Body of pancreas (tissue), 4 donors: ENCODE measurements around the gene TRIM44. TPM values are rescaled to one million over a fixed set of nuclear protein-coding genes. Genes with fewer than 3 reads are reported as not detected.
"Not testable (repeated sequence)": the region's sequence is repeated elsewhere in the genome, so short reads cannot be mapped to it uniquely, and the experiment has no call there.

Experiments
- ATAC-seq: fragments of 150-250 bp; one replicate; pipeline ENCODE4 v1.9.1; 2016
- DNase-seq, 4 donors: peaks; one replicate each; pipeline ENCODE4 v3.0.0-alpha.2; 2019
- H3K27ac ChIP-seq, 4 donors: fragments of 200-600 bp; sonication (generic); 1 replicate in 3 of 4; 2 replicates in 1 of 4; pipeline versions ENCODE4 v1.5.1 to v1.6.1; 2016 to 2019; ENCODE audit warnings: mild to moderate bottlenecking in 1 of 4, mixed read lengths in 1 of 4, moderate library complexity in 1 of 4
- H3K27me3 ChIP-seq, 2 donors: fragments of 200-600 bp; sonication (generic); one replicate each; pipeline ENCODE4 v1.6.0; 2016; ENCODE audit warnings: mild to moderate bottlenecking in 1 of 2
- H3K36me3 ChIP-seq, 2 donors: fragments of 200-600 bp; sonication (generic); replicated peaks in 1 of 2; 2 replicates each; pipeline ENCODE4 v1.5.1; 2016; ENCODE audit warnings: low read depth in 2 of 2; ENCODE audit not compliant: insufficient read depth in 1 of 2
- H3K4me1 ChIP-seq: fragments of 200-600 bp; sonication (generic); one replicate; pipeline ENCODE4 v1.6.0; 2016
- H3K4me3 ChIP-seq, 2 donors: fragments of 200-600 bp; sonication (generic); 1 replicate in 1 of 2; 2 replicates in 1 of 2; pipeline ENCODE4 v1.5.1; 2016 to 2019
- H3K9me3 ChIP-seq, 3 donors: fragments of 200-600 bp; sonication (generic); 1 replicate in 2 of 3; 2 replicates in 1 of 3; pipeline ENCODE4 v1.5.1; 2016
- POLR2A ChIP-seq, 3 donors: fragments of 450-650 bp; IDR thresholded peaks; one replicate each; pipeline ENCODE4 v1.6.1; 2016; ENCODE audit warnings: antibody characterized with exemption in 3 of 3, mild to moderate bottlenecking in 2 of 3
- WGBS, 2 donors: methylation state at CpG; one replicate each; pipeline ENCODE4 v1.1.5; 2017; 5-methylcytosine and 5-hydroxymethylcytosine counted together
- intact Hi-C: fragments of 100-400 bp; cut with DNase I; formaldehyde crosslinking; loops from one replicate; pipeline ENCODE4 v1.15.1; 2023
- total RNA-seq, 2 donors: library from RNA; depleted of rRNA; stranded (reverse); fragments of >200 nt; gene quantifications; one replicate each; pipeline ENCODE4 v1.1.0, GENCODE V29; 2016
- TF ChIP-seq, protein P1 (sequence below), 7 experiments: fragments of 450-650 bp in 4 of 7; fragments of 200-600 bp in 3 of 7; sonication (generic) in 3 of 7; IDR thresholded peaks; one replicate each; pipeline ENCODE4 v1.5.1; 2016 to 2019; ENCODE audit warnings: antibody characterized with exemption in 7 of 7

TRIM44 gene
- total RNA-seq, 2 donors from 2014 or later = 17.4 to 81.7 TPM

DNA sequence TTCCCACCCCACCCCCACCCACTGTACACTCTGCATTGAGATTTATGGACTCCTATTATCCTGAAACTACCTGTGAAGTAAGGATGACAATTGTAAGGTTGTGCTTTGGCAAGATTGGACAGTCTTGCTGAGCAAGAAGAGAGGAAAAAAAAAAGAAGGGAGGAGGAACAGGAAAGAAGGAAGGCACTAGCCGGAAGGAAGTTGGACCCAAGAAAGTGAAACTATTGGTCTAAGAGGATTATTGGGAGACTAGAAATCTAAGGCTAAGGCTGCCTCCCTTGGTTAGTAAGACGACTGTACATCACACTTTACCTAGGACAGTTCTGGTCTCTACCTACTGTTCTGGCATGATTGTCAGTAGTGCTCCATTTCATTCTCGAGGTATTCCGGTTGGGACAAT is 12.1 kb upstream of the TRIM44 start:
- no peak overlapping the region for H3K27ac ChIP-seq
- no peak for ATAC-seq
- H3K4me1 ChIP-seq = no peaks in the 10 kb centered on the region
- TF ChIP-seq, protein P1, sequence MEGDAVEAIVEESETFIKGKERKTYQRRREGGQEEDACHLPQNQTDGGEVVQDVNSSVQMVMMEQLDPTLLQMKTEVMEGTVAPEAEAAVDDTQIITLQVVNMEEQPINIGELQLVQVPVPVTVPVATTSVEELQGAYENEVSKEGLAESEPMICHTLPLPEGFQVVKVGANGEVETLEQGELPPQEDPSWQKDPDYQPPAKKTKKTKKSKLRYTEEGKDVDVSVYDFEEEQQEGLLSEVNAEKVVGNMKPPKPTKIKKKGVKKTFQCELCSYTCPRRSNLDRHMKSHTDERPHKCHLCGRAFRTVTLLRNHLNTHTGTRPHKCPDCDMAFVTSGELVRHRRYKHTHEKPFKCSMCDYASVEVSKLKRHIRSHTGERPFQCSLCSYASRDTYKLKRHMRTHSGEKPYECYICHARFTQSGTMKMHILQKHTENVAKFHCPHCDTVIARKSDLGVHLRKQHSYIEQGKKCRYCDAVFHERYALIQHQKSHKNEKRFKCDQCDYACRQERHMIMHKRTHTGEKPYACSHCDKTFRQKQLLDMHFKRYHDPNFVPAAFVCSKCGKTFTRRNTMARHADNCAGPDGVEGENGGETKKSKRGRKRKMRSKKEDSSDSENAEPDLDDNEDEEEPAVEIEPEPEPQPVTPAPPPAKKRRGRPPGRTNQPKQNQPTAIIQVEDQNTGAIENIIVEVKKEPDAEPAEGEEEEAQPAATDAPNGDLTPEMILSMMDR (IDR thresholded peaks at IDR 0.05) = no peak
- TF ChIP-seq POLR2A (IDR thresholded peaks at IDR 0.05) = no peak
- no peak for DNase-seq
- H3K4me3 ChIP-seq = no peak overlapping the region
- intact Hi-C loops = no loop called here
- H3K9me3 ChIP-seq = no peaks in the 10 kb centered on the region
- H3K36me3 ChIP-seq = no peaks in the 10 kb centered on the region
- 83 to 88% methylated on average over 4 of the region's 4 CpGs for WGBS, 2 donors
- no peaks in the 10 kb centered on the region for H3K27me3 ChIP-seq

DNA sequence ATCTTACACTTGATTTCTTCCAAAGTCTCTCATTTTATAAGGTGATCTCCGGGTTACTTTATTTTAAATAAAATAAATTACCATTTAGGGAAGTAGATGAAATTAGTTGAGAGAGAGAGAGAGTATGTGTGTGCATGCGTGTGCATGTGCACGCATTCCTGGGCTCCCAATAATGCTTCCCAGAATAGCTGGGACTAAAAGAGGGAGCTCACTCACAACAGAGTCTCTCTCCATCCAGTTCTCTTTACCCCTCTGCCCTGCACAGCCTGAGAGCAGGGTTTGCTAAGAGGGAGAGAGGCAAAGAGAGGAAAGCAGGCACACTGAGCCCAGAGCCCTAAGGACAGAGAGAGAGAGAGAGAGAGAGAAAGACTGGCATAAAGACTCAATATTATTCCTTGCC is 11.3 kb upstream of the TRIM44 start:
- TF ChIP-seq, protein P1 (IDR thresholded peaks at IDR 0.05) = no peak
- no peak for TF ChIP-seq POLR2A (IDR thresholded peaks at IDR 0.05)
- H3K9me3 ChIP-seq = no peaks in the 10 kb centered on the region
- ATAC-seq (no peak), DNase-seq (no peak)
- no peaks in the 10 kb centered on the region for H3K27me3 ChIP-seq
- intact Hi-C loops = no loop called here
- H3K36me3 ChIP-seq = no peaks in the 10 kb centered on the region
- H3K27ac ChIP-seq = no peak overlapping the region
- no peaks in the 10 kb centered on the region for H3K4me1 ChIP-seq
- no peak overlapping the region for H3K4me3 ChIP-seq
- 84 to 95% methylated on average over 3 of the region's 3 CpGs for WGBS, 2 donors

DNA sequence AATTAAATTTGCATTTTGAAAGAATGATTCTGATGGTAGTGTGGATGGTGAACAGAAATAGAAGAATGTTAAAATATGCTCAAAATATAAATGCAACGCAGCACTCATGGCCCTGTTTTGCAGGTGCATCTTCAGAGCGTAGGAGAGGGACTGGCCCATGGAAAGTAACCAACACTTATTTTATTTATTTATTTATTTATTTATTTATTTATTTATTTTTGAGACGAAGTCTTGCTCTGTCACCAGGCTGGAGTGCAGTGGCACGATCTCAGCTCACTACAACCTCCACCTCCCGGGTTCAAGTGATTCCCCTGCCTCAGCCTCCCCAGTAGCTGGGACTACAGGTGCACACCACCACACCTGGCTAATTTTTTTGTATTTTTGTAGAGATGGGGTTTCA is 9.8 kb upstream of the TRIM44 start:
- H3K4me1 ChIP-seq, H3K27ac ChIP-seq, H3K9me3 ChIP-seq, H3K36me3 ChIP-seq, H3K27me3 ChIP-seq, DNase-seq, H3K4me3 ChIP-seq, ATAC-seq, intact Hi-C loops: not testable (repeated sequence)
- WGBS, 2 donors = 92 to 93% methylated on average over 5 of the region's 5 CpGs

DNA sequence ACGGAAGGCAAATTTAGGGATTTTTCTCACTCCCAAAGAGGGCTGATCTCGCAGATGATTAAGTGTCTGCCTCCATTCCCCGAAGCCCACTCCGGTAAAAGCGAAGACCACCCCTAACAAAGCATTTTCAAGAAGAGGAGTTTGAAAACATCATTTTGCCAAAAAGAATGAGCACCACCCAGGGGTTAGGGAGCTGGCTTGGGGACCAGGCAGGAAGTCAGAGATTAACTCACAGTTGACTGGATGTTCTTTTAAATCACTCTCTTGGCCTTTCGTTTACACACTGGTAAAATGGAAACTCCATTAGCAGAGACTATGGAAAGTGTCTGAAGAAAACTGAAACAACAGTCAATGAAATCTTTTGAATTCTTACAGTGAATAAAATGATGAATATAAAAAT is 7.9 kb upstream of the TRIM44 start:
- H3K9me3 ChIP-seq = no peaks in the 10 kb centered on the region
- ATAC-seq = no peak

DNA sequence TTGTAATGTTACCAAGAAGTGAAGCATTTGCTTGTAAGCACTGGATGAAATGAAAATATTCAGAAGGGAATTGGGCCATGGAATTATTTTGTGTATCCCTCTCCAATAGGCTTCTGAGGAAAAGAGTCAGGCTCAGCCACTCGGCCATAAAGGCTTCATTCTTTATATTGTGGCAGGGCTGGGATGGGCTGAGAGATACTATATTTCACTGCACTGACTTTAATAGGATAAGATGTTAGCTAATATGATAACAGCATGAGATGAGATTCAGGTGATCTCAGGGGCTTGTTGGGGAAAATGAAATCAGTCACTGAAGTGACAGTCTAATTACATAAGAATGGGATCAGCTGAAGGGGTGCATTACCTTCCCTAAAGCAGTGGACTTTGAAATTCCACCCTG is 7.3 kb upstream of the TRIM44 start:
- no peak for TF ChIP-seq POLR2A (IDR thresholded peaks at IDR 0.05)
- no peaks in the 10 kb centered on the region for H3K27me3 ChIP-seq
- H3K4me3 ChIP-seq = no peak overlapping the region
- H3K36me3 ChIP-seq = no peaks in the 10 kb centered on the region
- no peaks in the 10 kb centered on the region for H3K9me3 ChIP-seq
- no peaks in the 10 kb centered on the region for H3K4me1 ChIP-seq
- WGBS, 2 donors = 75 to 80% methylated on average over 1 of the region's 1 CpG
- H3K27ac ChIP-seq = no peak overlapping the region
- intact Hi-C loops = no loop called here
- ATAC-seq (no peak), DNase-seq (no peak)

More for the DNA sequence above, 7.9 kb upstream of the TRIM44 start:
- H3K27ac ChIP-seq = no peak overlapping the region
- TF ChIP-seq, protein P1 (IDR thresholded peaks at IDR 0.05) = no peak
- TF ChIP-seq POLR2A (IDR thresholded peaks at IDR 0.05) = no peak
- intact Hi-C loops = no loop called here
- H3K4me3 ChIP-seq = no peak overlapping the region
- no peaks in the 10 kb centered on the region for H3K4me1 ChIP-seq
- no peaks in the 10 kb centered on the region for H3K27me3 ChIP-seq
- DNase-seq = no peak
- no peaks in the 10 kb centered on the region for H3K36me3 ChIP-seq
- WGBS, 2 donors = 63 to 77% methylated on average over 6 of the region's 6 CpGs

DNA sequence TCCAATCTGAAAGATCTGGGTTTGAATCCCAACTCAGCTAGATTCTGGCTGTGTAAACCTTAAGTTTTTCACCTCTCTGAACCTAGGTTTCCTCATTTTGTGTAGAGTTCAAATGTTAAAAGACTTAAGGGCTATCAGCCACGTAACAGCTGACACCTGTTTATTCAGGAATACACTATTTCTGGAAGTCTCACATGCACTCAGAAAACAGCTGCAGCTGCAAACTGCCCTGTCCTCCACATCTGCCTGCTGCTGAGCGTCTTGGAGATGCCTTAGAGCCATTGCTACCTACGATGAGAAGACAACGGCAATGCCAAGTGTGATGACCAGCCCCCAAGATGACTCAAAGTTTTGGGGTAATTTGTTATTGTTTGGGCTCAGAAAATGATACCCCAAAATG is 6.7 kb upstream of the TRIM44 start:
- no peak for TF ChIP-seq POLR2A (IDR thresholded peaks at IDR 0.05)
- TF ChIP-seq, protein P1 (IDR thresholded peaks at IDR 0.05) = no peak
- H3K27me3 ChIP-seq = no peaks in the 10 kb centered on the region
- H3K4me1 ChIP-seq = no peaks in the 10 kb centered on the region
- DNase-seq = no peak
- ATAC-seq = no peak
- intact Hi-C loops = no loop called here
- H3K9me3 ChIP-seq = no peaks in the 10 kb centered on the region
- H3K36me3 ChIP-seq = no peaks in the 10 kb centered on the region
- no peak overlapping the region for H3K27ac ChIP-seq
- 70 to 72% methylated on average over 4 of the region's 4 CpGs for WGBS, 2 donors
- H3K4me3 ChIP-seq = no peak overlapping the region
